Glutamatergic neuron (in vitro differentiated cells): ENCODE measurements around the gene UBR7. TPM values are rescaled to one million over a fixed set of nuclear protein-coding genes. Genes with fewer than 3 reads are reported as not detected.

ENCODE experiments used
- DNase-seq: peaks from one replicate; pipeline ENCODE4 v3.0.0; 2022
- H3K27ac Mint-ChIP-seq: one replicate; pipeline ENCODE4 v1.8.0; 2020; ENCODE audit warnings: mild to moderate bottlenecking, mixed read lengths, inconsistent platforms; ENCODE audit not compliant: unreplicated experiment
- H3K27me3 Mint-ChIP-seq: one replicate; pipeline ENCODE4 v1.8.0; 2020; ENCODE audit warnings: mild to moderate bottlenecking, moderate library complexity, mixed read lengths, inconsistent platforms; ENCODE audit not compliant: unreplicated experiment
- H3K36me3 Mint-ChIP-seq: one replicate; pipeline ENCODE4 v1.8.0; 2020; ENCODE audit warnings: mild to moderate bottlenecking, mixed read lengths, inconsistent platforms; ENCODE audit not compliant: unreplicated experiment
- H3K4me1 Mint-ChIP-seq: one replicate; pipeline ENCODE4 v1.8.0; 2020; ENCODE audit warnings: mild to moderate bottlenecking, low read depth, mixed read lengths, inconsistent platforms; ENCODE audit not compliant: unreplicated experiment
- H3K4me3 Mint-ChIP-seq: one replicate; pipeline ENCODE4 v1.8.0; 2020; ENCODE audit warnings: mild to moderate bottlenecking, mixed read lengths, inconsistent platforms; ENCODE audit not compliant: unreplicated experiment
- H3K9me3 Mint-ChIP-seq: one replicate; pipeline ENCODE4 v1.8.0; 2020; ENCODE audit warnings: mild to moderate bottlenecking, moderate library complexity, mixed read lengths, inconsistent platforms; ENCODE audit not compliant: unreplicated experiment
- total RNA-seq: library from RNA; stranded (reverse); fragmentation: NEBNext Ultra II Directional; extraction: Animal tissue kit (Norgen Biotek cat#: 25700); gene quantifications from one replicate; pipeline ENCODE4 v1.2.1, GENCODE V29; 2021; ENCODE audit not compliant: unreplicated experiment
- TF ChIP-seq, protein P1 (sequence below): fragments of 200-600 bp; sonication (generic); IDR thresholded peaks from one replicate; pipeline ENCODE4 v1.5.0; 2021; ENCODE audit not compliant: partially characterized antibody, unreplicated experiment

Gene UBR7
- total RNA-seq, 1 donor from 2014 or later, result 17.4 TPM

DNA sequence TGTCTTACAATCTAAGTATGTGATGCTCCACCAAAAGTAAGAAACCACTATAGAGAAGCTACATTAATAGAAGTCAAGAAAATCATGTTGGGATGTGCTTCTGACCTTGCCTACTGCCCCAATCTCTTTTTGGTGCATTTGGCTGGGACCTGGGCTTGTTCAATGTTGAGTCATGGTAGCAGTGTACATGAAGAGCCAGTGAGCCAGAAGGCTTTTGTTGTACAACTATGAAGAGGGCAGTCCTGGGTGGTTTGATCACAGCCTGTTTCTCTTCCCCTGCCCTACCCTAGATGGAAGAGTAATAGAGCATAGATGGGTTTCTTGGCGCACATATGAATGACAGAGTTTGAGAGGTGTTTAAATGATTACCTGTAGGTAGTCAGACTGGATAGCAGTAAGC is 56.4 kb downstream of the UBR7 start:
- no peaks in the 10 kb centered on the region for H3K9me3 Mint-ChIP-seq

GRCh38 chr14:93266127-93266526 is 59.1 kb downstream of the UBR7 start:
- Mint-ChIP-seq H3K4me3 (no peak overlapping the region), H3K36me3 (no peaks in the 10 kb centered on the region), H3K27ac (no peak overlapping the region), H3K4me1 (peaks cover 18% of the 10 kb centered on the region), H3K9me3 (no peaks in the 10 kb centered on the region), H3K27me3 (no peaks in the 10 kb centered on the region)
- no peak for DNase-seq
- TF ChIP-seq, protein P1, sequence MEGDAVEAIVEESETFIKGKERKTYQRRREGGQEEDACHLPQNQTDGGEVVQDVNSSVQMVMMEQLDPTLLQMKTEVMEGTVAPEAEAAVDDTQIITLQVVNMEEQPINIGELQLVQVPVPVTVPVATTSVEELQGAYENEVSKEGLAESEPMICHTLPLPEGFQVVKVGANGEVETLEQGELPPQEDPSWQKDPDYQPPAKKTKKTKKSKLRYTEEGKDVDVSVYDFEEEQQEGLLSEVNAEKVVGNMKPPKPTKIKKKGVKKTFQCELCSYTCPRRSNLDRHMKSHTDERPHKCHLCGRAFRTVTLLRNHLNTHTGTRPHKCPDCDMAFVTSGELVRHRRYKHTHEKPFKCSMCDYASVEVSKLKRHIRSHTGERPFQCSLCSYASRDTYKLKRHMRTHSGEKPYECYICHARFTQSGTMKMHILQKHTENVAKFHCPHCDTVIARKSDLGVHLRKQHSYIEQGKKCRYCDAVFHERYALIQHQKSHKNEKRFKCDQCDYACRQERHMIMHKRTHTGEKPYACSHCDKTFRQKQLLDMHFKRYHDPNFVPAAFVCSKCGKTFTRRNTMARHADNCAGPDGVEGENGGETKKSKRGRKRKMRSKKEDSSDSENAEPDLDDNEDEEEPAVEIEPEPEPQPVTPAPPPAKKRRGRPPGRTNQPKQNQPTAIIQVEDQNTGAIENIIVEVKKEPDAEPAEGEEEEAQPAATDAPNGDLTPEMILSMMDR, result no peak

More for the DNA sequence above, 56.4 kb downstream of the UBR7 start:
- TF ChIP-seq, protein P1, result no peak
- H3K36me3 Mint-ChIP-seq, result no peaks in the 10 kb centered on the region
- H3K27ac Mint-ChIP-seq, result no peak overlapping the region
- peaks cover 13% of the 10 kb centered on the region for H3K4me1 Mint-ChIP-seq
- no peaks in the 10 kb centered on the region for H3K27me3 Mint-ChIP-seq
- DNase-seq, result no peak
- H3K4me3 Mint-ChIP-seq, result no peak overlapping the region

GRCh38 chr14:93267149-93267711 is 60.2 kb downstream of the UBR7 start:
- H3K4me1 Mint-ChIP-seq, result peaks cover 18% of the 10 kb centered on the region

DNA sequence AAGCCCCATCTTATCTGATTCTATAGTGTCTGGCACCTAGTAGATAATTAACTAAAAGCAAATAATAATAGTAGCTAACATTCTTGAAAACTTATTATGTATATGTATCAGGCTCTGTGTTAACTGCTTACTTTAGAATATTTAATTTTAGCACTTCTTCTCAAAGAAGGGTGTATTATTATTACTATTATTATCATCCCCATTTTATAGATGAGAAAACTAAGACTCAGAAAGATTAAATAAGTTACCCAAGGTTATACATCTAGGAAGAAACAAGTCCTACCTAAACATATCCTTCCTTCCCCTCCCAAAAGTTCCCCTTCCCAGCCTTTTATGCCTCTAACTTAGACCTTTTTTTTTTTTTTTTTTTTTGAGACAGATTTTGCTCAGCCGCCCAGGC is 61.4 kb downstream of the UBR7 start:
- Mint-ChIP-seq H3K27ac (no peak overlapping the region), H3K9me3 (no peaks in the 10 kb centered on the region)

More at GRCh38 chr14:93267149-93267711, 60.2 kb downstream of the UBR7 start:
- Mint-ChIP-seq H3K27me3 (peaks cover 2% of the 10 kb centered on the region), H3K36me3 (no peaks in the 10 kb centered on the region), H3K4me3 (no peak overlapping the region), H3K27ac (no peak overlapping the region), H3K9me3 (no peaks in the 10 kb centered on the region)
- no peak for DNase-seq
- TF ChIP-seq, protein P1, result no peak

More for the DNA sequence above, 61.4 kb downstream of the UBR7 start:
- Mint-ChIP-seq H3K27me3 (peaks cover 2% of the 10 kb centered on the region), H3K4me1 (peaks cover 18% of the 10 kb centered on the region), H3K36me3 (no peaks in the 10 kb centered on the region), H3K4me3 (no peak overlapping the region)
- DNase-seq, result no peak
- TF ChIP-seq, protein P1, result no peak
